Fibroblast of skin of left quadriceps (primary cell): Measurements from ENCODE around the gene MTNR1B.

Experiments
- DNase-seq, 2 experiments: peaks; one replicate each; pipeline ENCODE4 v3.0.0-alpha.2; 2013; ENCODE audit warnings: low read depth in 2 of 2

Gene MTNR1B

DNA sequence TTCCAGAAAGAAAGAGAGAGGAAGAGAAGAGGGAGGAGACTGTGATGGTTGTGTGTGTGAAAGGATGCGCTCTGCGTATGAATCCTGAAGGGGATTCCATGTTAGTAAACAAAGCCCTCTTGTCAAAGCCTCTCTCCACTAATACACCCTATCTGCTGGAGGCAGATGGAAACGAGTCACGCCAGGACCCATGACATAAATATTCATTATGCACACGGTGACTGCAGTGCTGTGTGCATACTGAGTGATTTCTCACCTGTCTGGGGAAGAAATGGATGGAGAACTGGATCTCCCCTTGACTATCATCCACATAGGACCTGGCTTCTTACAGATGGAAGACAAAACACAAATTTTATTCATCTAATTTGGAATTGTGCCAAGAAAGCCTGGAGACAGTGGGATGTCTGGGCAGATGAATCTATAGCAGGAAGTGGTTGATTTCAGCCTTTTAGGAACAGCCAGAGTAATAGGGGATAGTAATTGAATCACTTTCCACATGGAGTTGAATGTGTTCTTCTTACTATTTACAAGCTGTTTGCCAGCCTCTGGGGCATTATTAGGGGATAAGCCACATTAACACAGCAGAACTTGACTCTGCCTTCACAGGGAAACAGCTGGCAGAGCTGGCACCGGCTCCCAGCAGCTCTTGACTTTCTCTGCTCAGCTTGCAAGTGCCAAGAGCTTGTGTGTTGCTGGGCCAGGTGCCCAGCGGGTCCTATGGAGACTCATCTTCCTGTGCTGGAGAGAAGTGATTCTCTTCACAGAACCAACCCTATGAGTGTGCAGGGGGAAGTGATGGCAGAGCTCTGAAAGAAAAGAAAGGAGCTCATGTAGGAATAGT is 9.0 kb downstream of the MTNR1B start:
- no peak for DNase-seq

DNA sequence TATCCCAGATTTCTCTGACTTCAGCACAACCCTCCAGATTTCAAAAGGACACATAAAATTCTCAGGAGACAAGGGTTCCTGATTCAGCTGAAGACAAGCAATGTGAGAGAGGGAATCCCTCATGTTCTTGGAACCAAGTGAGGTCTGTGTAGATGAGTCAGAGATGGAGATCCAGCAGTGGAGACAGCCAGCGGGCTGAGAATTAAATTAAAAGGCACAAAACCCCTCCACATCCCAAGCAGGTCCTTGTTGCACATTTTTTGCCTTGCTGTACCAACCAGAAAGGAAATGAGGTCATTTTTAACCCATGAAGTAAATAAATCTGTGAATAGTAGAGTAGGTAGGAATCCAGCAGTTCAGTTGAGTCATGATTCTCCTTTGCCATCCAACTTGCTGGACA is 9.7 kb downstream of the MTNR1B start:
- no peak for DNase-seq

DNA sequence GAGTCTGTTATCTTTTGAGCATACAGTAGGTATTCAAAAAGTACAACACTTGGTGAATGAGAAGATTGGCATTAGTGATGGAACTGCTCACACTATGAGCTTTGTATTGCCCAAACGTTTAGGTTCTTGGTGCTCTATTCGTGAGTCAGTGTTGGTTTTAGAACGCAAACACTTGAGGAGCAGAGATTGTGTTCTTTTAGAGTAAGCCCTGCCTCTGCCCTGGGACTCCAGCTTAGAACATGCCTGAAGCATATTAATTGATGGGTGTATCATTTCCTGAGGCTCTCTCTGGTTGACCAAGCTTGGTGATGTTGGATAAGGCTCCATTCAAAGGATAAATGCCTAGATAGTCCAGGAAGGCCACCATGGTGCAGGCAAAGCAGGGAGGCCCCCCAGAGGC is 10.9 kb downstream of the MTNR1B start:
- no peak for DNase-seq

DNA sequence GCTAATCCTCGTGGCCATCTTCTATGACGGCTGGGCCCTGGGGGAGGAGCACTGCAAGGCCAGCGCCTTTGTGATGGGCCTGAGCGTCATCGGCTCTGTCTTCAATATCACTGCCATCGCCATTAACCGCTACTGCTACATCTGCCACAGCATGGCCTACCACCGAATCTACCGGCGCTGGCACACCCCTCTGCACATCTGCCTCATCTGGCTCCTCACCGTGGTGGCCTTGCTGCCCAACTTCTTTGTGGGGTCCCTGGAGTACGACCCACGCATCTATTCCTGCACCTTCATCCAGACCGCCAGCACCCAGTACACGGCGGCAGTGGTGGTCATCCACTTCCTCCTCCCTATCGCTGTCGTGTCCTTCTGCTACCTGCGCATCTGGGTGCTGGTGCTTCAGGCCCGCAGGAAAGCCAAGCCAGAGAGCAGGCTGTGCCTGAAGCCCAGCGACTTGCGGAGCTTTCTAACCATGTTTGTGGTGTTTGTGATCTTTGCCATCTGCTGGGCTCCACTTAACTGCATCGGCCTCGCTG is 12.1 kb downstream of the MTNR1B start:
- no peak for DNase-seq

DNA sequence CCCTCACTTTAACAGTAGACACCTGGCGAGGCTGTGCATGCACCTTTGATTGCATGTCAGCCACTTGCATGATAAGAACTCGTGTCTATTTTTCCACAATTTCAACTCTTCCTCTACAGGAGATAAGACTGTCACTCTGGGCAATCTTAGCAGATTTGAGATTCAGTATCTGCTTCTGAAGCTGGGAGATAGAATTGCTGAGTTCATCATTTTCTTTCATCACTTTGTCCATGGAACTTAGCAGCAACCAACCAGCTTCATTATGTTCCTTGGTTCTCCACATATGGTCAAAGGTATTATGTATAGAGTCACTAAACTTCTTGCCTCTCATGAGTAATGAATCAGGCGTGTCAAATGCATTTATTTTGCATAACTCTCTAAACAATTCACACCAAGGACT is 17.1 kb downstream of the MTNR1B start:
- no peak for DNase-seq

DNA sequence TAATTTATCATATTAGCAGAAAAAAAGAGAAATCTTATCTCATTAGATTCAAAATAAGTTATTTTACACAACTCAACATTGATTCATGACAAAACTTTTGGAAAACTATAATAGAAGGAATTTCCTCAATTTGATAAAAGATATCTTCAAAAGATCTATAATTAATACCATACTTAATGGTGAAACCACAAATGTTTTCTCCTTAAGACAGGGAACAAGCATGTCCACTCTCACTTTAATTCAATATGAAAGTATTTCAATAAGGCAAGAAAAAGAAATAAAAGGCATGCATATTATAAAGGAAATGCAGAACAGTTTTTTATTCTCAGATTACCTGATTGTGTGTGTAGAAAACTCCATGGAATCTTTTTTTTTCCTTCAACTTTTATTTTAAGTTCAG is 23.6 kb downstream of the MTNR1B start:
- DNase-seq: no peak

DNA sequence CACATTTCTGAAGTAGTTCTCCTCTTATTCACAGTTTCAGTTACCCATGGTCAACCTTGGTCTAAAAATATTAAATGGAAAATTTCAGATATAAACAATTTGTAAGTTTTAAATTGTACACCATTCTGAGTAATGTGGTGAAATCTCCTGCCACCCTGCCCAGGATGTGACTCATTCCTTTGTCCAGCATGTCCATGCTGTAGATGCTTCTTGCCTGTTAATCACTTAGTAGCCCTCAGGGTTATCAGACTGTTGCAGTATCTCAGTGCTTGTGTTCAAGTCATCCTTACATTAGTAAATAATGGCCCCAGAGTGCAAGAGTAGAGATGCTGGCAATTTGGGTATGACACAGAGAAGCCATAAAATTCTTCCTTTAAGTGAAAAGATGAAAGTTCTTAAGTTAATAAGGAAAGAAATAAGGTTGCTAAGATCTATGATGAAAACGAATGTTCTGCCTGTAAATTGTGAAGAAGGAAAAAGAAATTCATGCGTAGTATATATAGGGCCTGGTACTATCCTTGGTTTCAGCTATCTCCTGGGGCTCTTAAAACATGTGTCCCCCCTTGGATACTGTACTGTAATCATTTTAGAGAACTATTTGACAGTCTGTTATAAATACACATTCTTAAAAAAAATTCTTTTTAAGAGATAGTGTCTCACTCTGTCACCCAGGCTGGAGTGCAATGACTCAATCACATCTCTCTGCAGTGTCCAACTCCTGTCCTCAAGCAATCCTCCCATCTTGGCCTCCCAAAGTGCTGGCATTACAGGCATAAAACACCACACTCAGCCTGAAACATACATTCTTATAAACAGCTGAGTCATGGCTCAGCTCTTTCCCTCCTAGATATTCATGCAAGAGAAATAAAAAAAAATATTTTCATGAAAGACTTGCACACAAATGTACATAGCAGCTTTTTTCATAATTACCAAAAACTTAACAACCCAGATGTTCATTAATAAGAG is 31.3 kb downstream of the MTNR1B start:
- no peak for DNase-seq

DNA sequence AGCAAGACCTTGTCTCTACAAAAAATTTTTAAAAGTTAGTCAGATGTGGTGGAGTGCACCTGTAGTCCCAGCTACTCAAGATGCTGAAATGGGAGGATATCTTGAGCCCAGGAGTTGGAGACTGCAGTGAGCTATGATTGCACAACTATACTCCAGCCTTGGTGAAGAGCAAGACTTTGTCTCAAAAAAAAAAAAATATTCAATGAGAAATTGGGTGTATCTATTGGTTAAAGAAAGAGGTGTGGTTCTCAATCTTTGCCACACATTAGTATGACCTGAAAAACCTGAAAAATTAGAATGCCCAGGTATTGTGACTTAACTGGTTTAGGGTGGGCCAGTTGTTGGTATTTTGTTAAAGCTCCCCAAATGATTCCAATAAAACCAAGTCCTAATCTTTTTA is 32.4 kb downstream of the MTNR1B start:
- DNase-seq: no peak

DNA sequence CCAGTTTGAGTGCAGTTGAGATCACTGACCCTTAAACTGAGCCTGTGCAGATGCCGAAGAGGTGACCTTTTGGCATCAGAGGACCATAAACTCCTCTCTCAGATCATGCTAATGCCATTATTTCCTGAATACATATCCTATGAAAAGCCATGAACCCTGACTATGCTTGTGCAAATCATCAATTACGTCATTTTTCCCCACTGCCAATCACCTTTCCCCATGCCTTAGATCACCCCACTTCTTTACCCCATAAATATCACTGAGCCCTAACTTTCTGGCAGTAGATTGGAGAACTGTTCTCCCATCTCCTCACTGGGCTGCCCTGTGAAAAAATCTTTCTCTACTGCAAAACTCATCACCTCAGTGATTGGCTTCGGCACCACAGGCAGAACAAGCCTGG is 32.9 kb downstream of the MTNR1B start:
- DNase-seq: no peak

DNA sequence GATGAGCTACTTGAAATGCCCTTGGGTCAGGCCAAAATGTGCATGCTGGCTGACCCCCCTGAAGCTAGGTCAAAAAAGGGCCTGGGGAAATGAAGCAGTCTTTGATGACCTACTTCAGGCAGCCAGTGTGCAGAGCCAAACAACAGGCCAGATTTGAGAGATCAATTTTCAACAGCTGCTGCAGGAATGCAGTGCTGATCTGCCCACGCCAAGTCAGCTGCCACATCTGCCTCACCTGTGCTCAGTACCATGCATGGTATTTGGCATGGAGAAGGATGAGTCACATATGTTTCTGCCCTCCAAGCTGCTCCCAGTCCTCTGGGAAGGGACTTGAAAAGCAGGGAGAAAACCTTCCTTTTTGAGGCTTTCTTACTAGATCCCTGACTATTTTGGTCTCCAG is 35.8 kb downstream of the MTNR1B start:
- no peak for DNase-seq

DNA sequence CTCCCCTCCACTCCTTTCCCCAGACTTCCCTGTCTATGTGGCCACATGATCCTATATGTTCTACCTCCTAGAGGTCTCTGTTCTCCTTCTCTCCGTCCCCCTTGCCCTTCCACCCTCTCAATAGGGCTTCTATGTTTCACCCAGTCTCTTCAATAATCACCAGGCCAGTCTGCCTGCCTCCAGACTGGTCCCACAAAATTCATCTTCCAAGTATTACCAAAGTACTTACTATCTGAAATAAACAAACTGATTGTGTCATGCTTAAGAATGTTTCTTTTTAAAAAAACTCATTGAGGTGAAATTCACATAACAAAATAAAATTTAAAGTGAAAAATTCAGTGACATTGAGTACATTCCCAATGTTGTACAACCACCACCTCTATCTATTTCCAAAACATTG is 44.2 kb downstream of the MTNR1B start:
- no peak for DNase-seq

DNA sequence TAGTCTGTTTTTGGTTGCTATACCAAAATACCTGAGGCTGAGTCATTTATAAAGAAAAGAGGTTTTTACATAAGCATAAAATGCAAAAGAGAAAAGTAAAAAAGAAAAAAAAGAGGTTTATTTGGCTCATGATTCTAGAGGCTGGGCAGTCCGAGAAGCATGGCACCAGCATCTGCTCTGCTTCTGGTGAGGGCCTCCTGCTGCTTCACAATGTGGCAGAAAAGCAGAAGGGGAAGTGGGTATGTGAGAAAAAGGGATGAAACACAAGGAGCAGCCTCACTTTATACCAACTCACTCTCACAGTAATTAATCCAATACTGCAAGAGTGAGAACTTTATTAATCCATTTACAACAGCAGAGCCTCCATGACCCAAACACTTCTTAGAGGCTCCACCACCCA is 47.1 kb downstream of the MTNR1B start:
- no peak for DNase-seq

DNA sequence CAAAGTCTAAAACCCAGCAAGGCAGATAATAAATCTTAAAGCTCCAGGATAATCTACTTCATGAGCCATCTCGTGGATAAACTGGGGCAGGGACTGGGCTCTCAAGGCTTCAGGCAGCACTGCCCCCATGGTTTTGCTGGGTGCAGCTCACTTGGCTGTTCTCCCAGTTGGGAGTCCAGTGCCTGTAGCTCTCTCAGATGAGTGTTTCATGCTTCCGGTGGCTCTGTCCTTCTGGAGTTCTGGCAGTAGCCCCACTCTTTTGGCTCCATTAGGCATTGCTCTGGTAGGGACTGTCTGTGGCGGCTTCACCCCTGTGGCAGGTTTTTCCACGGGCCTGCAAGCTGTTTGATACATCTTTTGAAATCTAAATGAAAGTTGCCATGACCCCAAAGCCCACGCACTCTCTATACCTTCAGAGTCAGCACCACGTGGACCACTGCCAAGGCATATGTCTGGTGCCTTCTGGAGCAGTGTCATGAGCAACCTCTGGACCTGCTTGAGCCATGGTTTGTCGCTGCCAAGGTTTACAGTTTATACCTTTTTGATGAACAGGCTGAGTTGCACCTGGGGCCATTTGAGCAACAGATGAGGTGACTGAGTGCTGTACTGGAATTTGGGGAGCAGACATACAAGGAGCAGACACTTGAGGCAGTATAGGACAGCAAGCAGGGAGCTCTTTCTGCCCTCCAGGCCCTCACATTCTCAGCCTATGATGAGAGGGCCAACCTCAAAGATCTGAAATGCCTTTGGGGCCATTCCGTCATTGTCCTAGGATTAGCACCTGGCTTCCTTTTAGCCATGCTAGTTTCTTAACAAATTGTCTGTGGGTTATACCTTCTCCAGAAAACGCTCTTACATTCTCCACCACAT is 48.6 kb downstream of the MTNR1B start:
- no peak for DNase-seq

DNA sequence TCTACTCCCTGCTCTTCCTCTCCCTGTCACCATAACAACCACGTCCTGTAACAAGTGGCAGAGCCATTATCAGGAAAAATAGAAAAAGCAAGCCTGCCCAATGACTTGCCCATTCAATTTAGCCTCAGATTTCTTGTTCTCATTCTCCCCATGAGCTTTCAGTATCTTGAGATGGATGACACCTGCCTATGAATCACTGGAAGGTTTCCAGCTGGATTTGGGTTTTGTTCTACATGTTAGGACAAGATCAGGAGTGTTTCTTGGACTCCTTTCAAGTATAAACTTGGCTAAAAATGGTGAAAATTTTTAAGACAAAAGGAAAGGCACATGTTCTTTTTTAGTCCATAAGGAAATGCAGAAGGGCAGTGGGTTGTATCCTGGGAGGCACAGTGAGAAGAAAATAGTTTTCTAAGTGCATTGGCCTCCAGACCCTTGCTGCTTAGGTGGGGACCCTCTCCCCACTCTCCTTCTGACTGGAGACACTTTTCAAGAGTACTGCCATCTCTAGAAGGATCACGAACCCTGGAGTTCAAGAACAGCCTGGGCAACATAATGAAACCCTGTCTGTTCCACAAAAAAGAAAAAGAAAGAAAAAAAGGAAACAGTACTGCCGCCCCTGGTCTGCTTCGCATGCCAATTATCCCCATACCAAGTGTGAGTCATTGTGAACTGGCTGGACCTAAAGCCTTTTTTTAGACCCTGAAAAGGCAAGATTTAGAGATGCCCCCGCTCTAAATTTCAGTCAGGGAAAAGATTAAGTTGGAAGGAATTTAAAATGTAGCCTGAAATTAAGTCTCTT is 51.0 kb downstream of the MTNR1B start:
- peak; percentile 22 for DNase-seq

DNA sequence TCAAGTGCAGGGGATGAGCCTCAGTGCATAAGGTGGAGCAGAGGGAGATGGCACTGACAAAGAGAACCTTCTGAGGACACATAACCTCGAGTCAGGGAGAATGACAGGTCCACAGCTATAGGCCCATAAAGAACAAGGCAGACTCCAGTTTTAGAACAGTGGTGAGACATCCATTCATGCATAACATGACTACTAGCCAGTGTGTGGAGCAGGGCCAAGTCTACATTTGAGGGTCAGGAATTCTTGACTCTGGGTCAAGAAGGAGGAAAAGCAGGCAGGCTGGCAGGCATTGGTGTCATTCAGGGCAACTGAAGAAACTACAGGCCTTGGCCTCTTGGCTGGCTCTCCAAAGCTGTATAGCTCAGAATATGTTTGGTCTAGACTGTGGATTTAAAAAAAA is 54.9 kb downstream of the MTNR1B start:
- DNase-seq: no peak

DNA sequence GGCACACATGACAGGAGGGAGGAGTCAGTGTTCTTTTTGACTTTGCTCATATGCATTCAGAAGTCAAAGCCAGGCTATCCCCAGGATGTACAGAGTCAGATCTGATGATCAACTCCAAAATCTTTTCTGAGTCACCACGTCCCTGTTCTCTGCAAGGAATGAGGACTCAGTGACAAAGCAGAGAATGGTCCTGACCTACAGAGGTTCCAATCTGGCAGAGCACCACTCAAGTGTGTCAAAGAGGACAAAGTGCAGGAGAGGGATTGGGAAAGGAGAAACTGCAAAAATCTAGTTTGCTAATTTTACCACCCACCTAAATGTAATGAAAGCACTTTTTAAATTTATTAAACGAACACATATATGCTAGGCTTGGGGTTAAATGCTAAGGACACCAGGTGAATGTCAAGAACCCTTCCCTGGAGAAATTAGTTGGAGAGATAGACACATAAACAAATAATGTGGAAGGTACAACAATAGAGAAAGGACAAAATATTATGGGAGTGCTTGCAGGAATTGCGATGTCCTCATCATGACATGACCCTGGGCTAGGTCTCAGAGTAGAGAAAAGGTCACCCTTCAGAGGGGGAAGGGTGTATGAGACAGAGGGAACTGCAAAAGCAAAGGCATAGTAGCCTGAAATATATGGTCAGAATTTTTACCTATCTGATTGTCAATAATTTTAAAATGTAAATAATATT is 56.3 kb downstream of the MTNR1B start:
- DNase-seq: no peak

DNA sequence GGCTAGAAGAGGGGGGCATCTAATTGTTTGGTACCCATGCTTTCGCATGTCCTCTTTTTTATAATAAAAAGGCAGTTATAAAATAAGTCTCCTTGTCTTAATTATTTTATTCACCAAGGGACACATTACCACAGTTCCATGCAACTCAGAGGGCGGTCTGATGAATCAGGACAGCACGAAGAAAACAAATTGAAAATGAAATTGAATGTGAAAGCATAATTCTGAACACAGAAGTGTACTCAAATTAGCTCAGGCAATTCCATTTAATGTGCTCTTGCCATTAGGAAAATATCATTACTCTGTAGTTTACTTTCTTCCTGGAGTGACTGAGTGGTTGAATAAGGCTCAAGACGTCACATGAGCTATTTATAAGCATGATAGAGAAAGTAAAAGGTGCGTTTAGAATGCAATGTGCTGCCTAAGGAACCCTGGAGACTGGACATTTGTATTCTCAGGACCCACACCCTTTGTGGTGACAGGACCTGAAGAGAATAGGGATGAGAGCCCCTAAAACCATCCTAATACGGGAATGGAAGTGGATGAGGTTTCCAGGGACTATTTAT is 59.6 kb downstream of the MTNR1B start:
- no peak for DNase-seq

DNA sequence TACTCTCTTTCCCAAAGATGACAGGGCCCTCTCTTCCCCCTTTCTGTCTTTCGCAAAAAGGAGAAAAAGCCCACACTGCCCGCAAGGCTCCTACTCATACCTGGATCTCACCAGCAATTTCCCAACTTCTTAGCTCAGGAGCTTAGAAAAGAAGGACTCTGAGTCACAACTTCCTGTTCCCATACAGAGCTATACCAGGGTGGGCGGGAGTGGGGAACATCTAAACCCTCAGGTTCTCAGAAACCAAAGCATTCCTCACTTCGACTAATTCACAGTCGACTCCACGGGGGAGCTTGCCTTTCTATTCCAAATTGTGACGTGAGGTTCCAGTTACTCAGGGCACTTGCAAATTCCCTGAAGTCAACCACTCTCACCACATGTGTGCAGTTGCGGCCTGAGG is 61.9 kb downstream of the MTNR1B start:
- no peak for DNase-seq
